ENCODE data around the gene WDR4.
A peak's percentile ranks its signal among the peaks of the same experiment; 100 is the strongest.
"Not testable (repeated sequence)": the region's sequence is repeated elsewhere in the genome, so short reads cannot be mapped to it uniquely, and the experiment has no call there.

Gene WDR4

DNA sequence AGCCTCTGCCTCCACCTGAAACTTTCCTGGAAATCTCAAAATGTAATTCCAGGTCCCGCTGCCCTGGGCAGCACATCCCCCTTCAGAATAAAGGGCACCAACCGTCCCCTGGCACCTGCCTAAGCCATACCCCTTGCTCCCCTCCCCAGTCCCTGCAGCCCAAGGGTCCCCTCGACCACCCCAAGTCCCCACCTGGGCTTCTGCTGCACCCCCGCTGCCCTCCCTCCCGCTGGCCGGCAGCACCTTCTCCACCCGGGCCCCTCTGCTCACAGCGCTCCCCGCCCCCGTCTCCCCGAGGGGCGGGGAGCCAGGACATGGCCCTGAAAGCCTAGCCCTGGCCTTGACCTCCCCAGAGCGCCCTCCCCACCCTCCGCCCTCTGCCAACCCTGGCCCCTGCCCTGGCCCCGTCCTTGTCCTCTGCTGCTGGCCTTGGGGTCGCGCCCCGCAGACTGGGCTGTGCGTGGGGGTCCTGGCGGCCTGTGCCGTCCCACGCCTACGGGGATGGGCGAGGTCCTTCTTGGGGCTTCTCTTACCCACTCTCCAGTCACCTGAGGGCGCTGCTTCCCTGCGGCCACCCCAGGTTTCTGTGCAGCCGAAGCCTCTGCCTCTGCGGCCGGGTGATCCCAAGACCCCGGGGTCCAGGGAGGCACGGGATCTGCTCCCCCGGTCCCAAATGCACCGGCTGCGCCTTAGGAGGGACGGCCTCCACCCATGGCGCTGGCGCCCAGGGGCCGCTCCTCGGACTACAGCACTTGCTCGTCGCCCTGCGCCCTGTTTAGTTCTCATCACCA, 41.7 kb downstream of the WDR4 start:
- no peak for DNase-seq

DNA sequence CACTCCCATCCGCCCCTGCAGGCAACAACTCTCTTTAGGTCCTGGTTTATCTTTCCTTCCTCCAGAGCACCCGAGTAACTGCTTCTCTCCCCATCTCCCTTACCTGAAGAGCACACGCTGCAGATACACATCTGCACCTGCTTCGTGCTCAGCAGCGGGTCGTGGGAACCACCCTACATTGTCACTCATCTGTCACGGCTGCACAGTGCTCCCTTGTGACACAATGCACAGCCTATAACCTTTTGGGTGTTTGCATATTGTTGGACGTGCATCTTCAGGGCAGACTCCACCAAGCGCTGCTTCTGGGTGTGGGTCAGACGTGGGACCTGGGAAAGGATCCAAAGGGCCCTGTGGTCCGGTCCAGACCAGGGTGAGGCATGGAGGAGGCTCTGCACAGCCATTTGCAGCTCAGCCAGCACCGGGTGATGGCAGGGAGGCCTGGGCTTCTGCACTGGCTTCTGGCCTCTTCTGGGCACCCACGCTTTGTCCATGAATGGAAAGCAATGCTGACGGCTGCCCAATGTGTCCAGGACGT, 42.5 kb downstream of the WDR4 start:
- no peak for DNase-seq

DNA sequence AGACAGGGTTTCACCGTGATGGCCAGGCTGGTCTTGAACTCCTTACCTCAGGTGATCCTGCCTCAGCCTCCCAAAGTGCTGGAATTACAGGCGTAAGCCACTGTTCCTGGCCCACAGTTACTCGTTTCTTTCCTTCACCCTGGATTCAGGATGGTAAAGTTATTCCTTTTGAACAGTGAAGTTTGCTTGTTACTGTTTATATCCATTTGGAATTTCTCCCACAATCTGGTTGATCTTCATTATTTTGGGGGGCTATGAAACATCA, 43.0 kb downstream of the WDR4 start:
- DNase-seq, result no peak

DNA sequence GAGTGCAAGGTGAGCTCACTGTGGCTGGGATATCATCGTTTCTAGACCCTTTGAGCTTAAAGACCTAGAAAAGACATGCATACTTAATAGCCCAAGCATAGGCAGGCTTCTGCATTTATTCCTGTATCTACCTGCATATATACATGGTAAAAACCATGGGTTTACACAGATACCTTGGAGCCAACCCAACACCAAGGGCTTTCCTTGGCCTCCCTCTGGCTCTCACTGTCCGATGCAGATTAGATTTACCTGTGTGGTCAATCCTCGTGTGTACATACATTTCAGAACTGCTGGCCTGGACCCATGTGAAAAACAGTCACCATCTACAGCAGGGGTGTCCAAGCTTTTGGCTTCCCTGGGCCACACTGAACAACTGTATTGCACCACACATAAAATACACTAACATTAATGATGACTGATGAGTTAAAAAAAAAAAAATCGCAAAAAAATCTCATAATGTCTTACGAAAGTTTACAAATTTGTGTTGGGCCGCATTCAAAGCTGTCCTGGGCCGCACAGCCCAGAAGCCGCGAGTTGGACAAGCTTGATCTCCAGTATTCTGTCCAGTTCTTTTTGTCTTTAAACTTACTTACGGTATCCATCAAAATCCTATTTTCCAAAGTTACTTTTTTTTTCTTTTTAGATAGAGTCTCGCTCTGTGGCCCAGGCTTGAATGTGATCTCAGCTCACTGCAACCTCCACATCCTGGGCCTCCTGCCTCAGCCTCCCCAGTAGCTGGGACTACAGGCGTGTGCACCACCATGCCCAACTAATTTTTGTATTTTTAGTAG, 43.5 kb downstream of the WDR4 start:
- DNase-seq, result no peak

DNA sequence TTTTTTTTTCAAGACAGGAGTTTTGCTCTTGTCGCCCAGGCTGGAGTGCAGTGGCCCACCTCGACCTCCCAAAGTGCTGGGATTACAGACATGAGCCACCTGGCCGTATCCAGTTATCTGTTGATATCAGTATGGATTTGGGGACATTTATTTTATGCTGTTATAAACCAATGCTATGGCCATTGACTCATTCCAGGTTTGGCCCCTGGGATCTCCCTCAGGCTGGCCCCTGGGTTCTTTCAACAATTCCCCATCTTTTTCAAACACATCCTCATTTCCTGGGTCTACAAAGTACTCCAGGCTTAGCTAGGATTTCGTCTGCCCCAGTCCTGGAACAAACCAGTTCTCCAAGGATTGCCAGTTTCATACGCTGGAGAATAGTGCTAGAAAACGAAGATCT, 44.1 kb downstream of the WDR4 start:
- DNase-seq, result no peak

DNA sequence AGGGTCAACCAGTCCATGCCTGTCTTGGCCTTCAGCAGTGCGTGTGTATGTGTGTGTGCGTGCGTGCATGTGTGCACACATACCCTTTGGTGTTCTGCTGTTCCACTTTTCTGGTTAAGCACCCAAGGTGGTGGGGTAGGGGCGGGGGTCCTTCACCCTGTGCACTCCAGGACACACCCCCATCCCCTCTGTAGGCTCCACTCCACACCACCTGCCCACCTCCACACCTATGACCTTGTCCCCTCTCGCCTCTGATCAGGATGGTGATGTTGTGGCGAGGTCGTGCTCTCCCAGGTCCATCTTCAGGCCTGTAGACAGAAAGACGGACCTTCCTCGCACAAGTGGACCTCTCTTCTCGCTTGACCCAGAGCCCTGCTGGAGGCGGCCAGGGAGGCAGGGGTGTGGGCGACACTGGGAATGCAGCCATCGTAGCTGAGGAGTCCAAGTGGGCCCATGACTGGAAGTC, 44.6 kb downstream of the WDR4 start:
- DNase-seq, result no peak

DNA sequence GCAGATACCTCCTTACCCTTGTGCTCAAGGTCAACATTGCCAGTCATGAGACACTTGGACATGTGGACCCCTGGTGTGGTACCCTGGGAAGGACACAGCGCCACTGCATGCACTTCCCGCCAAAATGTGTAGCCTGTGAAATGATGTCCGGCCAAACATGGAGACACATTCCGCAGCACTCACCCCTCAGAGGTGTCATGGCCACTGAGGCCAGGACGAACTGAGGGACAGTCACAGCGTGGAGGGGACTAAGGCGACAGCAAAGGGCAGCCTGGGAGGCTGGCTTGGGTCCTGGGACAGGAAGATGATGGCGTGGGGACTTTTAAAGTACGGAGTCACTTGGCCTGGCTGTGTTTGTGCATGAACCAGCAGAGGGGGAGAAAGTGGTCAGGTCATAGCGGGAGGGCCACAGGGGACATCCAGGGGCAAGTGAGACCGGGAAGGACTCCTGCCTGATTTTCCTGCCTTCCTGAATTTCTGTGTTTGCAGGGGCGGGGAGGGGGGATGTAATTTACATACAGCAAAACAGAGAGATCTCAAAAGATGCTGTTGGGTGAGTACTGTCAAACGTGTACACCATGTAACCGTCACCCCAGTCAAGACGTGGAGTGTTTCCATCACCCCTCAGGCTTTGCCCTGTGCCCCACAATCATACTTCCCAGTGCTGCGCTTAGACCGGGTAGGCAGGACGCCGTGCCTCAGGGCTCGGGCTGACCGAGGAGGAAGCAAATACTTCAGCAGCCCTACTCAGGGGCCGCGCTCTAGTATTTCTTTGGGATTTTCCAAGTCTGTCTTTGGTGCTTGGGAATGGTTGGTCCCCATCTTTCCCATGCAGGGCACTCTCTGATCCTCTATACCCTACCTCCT, 45.2 kb downstream of the WDR4 start:
- no peak for DNase-seq

DNA sequence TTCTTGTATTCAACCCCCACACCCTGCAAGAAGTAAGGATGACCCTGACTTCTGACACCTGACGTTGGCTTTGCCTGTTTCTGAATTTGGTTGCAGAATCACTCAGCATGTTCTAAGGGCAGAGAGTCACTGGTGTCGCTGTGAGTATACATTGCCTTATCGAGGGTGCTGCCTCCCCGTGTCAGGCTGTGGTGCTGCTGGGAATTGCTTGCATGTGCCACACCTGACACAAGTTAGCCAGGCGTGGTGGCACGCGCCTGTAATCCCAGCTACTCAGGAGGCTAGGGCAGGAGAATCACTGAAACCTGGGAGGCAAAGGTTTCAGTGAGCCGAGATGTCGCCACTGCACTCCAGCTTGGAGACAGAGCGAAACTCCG, 45.9 kb downstream of the WDR4 start:
- DNase-seq, result peak; percentile 33 to 62

DNA sequence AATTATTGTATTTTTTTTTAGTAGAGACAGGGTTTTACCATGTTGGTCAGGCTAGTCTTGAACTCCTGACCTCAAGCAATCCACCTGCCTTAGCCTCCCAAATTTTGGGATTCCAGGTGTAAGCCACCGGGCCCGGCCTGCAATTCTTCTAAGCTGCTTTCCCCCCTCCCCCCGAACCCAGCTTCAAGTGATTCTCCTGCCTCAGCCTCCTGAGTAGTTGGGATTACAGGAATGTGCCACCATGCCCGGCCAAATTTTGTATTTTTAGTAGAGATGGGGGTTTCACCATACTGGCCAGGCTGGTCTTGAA, 47.1 kb downstream of the WDR4 start:
- DNase-seq, result not testable (repeated sequence)

DNA sequence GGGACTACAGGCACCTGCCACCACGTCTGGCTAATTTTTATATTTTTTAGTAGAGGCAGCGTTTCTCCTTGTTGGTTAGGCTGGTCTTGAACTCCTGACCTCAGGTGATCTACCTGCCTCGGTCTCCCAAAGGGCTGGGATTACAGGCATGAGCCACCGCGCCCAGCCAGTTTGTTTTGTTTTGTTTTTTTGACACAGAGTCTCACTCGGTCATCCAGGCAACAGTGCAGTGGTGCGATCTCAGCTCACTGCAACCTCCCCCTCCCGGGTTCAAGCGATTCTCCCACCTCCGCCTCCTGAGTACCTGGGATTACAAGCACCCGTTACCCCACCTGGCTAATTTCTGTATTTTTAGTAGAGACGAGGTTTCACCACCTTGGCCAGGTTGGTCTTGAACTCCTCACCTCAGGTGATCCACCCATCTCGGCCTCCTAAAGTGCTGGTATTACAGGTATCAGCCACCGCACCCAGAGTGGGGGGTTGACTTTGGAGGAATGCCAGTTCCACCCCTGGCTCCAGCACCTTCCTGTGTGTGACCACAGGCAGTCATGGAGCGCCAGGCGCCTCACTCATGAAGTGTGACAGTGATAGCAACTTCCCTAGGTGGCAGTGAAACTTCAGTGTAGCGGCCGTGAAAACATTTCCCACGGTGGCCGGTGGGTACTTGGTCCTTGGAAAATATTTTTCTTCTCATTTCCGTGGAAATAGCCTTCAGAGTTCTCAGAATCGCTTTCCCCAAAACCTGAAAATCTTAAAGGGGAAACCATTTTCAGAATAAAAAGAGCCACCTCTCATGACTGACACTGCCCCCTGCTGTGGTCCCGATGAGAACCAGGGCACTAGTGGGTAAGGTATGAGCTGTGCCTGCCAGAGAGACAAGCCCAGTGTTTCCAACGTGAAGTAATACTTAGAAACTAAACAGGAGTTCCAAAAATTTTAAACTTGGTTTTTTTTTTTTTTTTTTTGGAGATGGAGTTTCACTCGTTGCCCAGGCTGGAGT, 48.6 kb downstream of the WDR4 start:
- peak in 1 of 2 donors; percentile 21 for DNase-seq

DNA sequence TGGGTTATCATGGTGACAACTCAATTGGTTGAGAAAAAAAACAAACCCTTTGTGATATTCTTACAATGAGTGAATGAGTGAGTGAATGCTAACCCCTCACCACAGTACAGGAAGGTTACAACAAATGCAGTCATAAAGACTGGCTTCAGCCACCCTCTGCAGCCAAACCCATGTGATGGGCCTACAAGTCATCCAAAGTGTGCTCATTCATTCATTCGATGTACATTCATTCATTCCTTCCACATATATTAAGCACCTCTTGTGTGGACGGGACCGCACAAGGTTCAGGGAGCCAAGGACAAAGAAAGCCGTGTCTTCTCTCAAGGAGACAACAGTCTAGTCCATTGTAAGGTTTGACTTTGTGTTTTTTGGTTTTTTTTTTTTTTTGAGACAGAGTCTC, 49.4 kb downstream of the WDR4 start:
- no peak for DNase-seq

DNA sequence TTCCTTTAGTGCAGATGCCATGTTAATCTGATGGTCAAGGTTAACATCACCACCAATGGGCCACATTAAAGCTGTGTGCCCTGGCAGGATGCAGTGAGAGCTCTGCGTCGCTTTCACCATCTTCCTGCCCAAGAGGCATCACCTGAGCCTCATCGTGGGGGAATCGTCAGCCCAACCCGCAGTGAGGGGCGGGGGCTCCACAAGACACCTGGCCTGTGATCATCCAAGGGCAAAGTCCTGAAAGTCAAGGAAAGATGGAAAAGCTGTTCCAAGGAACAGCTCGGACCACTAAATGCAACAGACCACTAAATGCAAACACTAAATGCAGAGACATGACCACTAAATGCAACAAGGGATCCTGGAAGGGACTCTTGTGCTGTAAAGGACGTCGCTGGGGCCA, 49.9 kb downstream of the WDR4 start:
- DNase-seq, result no peak

DNA sequence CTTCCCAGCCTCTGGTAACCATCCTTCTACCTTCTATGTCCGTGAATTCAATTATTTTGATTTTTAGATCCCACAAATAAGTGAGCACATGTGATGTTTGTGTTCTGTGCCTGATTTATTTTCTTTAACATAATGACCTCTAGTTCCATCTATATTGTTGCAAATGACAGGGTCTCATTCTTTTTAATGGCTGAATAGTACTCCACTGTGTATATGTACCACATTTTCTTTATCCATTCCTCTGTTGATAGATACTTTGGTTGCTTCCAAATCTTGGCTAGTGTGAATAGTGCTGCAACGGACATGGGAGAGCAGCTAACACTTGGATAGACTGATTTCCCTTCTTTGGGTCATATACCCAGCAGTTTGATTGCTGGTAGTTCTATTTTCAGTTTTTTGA, 51.8 kb downstream of the WDR4 start:
- no peak for DNase-seq

DNA sequence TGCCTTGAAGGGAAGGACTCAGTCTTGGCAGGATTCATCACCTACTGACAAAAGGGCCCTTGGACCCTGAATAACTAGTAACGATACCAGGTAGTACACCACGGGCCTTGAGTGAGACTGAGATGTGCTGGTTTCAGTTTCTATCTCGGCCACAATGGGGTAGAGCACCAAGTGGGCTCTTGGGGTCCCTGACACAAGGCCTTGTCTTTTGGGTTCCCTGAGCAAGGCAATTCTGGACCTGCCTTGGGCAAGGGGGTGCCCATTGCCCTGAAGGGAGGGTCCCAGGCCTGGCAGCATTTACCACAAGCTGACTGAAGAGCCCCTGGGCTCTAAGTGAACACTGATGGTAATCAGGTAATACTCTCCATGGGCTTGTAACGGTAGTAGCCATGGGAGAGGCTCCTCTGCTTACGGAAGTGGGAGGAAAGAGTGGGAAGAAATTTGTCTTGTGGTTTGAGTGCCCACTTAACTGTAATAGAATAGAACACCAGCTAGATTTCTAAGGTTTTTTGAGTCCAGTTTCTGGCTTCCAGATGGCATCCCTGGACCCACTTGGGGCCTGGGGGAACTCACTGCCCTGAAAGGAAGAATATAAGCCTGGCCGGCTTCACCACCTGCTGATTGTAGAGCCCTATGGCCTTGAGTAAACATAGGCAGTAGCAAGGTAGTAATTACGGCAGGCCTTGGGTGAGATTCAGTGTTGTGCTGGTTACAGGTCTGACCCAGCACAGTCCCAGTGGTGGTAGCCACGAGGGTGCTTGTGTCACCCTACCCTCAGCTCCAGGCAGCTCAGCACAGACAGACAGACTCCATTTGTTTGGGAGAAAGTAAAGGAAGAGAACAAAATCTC, 58.5 kb downstream of the WDR4 start:
- no peak for DNase-seq

DNA sequence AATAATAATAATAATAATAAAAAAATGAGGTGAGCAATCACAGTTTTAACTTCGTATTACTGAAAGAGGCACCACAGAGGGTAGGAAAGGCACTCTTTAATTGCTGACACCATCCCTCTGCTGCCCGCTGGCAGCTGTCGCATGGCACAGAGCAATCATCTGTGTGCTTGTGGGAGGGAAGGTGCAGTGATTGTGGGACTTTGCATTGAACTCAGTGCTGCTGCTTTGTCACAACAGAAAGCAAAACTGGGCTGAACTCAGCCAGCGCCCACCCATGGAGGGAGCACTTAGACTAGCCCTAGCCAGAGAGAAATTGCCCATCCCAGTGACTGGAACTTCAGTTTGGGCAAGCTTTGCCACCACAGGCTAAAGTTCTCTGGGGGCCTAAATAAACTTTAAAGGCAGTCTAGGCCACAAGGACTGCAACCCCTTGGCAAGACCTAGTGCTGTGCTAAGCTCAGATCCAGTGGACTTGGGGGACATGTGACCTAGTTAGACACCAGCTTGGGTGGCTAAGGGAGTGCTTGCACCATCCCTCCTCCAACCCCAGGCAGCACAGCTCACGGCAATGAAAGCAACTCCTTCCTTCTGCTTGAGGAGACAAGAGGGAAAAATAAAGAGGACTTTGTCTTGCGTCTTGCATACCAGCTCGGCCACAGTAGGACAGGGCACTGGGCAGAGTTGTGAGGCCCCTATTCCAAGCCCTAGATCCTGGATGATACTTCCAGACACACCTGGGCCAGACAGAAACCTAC, 59.3 kb downstream of the WDR4 start:
- DNase-seq, result no peak

DNA sequence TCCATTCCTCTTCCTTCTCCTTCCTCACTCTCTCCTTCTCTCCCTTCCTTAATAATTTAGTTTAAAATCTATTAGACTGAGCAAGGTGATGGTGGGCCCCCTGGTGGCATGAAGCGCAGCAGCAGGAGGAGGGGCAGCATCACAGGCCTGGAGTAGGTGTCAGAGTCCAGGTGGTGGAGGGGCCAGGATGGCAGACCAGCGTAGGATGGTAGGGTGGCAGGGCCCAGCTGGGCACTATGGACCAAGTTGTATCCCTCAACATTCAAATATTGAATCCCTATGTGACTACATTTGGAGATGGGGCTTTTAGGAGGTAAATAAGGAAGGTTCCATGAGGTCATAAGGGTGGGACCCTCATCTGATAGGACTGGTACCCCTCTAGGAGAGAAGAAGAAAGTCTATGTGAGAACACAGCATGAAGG, 61.0 kb downstream of the WDR4 start:
- DNase-seq, result peak; percentile 67 to 74

DNA sequence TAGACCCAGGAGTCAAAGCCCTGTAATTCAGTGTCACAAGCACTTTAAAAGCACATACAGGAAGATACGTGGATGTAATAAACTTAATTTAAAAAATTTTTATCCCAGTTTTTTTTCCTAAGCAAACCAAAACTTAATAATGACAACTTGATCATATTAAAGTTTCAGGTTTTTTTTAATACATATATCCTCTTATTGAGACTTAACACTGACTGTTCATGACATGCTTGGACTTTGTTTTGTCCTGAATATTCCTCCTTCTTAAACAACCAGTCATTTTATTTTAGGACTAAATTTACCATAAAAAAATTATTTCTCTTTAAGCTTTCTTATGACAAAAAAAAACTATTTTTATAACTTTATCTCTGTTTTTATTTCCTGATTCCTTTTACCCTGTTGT, 64.1 kb downstream of the WDR4 start:
- DNase-seq, result no peak

DNA sequence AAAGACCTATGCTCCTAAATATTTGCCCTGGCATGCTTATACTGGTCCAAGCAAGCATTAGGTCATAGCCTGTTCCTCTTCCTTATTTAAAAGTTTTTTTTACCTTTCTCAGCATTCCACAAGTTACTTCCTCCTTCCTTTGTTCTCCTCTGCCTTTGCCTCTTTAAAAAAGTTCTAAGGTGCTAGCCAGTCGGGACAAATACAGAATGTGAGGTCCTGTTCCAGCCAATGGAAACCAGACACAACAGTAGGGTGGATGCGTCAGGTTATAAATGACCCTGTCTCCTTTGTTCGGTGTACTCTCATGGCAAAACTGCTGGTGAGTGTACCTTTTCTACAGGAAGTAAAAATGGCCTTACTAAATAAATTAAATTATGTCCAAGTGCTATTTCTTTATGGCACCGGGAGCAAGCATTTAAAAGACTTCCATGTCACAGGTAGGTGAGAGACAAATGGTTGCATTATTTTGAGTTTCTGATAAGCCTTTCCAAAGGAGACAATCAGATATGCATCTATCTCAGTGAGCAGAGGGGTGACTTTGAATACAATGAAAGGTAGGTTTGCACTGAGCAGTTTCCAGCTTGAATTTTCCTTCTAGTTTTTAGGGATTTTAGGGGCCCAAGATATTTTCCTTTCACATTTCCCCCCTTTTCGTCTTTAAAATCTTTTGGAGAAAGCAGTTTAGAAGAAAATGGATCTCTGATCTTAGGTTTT, 66.7 kb downstream of the WDR4 start:
- DNase-seq, result not testable (repeated sequence)

DNA sequence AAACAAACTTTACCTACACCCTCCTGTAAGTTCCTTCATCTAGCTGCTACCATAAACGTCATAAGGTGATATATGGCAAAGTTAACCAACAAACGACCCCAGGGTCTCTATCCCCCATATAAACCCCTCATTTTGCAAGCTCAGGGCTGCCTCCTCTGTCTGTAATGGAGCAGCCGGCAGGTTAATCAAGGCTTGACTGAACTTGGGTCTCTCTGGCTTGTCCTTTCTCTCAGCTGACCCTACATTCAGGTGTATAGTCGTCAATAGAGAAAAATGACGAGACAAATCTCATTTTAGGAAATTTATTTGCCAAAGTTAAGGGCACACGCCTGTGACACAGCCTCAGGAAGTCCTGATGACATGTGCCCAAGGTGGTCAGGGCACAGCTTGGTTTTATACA, 67.4 kb downstream of the WDR4 start:
- DNase-seq, result no peak
